Measurements from ENCODE around the gene NRDE2.
"Not testable (repeated sequence)": the region's sequence is repeated elsewhere in the genome, so short reads cannot be mapped to it uniquely, and the experiment has no call there.

The NRDE2 gene

DNA sequence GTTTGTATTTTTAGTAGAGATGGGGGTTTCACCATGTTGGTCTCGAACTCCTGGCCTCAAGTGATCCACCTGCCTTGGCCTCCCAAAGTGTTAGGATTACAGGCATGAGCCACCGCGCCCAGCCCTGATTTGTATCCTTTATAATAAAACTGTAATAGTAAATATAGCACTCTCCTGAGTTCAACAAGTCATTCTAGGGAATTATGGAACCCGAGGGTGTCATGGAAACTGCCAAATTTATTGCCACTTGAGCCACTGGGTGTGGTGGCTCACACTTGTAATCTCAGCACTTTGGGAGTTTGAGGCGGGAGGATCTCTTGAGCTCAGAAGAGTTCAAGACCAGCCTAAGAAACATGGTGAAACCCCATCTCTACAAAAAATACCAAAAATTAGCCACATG is 9.5 kb upstream of the NRDE2 start:
- DNase-seq, result not testable (repeated sequence)

DNA sequence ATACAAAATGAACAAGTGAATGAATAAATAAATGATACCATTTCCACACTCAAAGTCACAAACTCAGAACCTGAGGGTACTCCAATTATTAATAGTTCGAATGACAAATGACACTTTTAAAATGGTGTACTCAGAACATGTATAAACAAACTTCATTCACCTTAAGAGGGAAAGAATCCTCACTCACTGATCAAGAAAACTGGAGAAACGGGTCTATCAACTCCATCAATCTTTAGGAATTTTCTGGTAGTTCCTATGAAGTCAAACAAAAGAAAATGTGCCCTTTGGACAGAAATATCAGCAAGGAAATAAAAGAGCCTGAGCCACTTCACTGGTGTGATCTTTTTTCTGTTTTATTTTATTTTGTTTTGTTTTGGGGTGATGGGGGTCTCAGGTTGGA is 5.2 kb upstream of the NRDE2 start:
- no peak for DNase-seq

DNA sequence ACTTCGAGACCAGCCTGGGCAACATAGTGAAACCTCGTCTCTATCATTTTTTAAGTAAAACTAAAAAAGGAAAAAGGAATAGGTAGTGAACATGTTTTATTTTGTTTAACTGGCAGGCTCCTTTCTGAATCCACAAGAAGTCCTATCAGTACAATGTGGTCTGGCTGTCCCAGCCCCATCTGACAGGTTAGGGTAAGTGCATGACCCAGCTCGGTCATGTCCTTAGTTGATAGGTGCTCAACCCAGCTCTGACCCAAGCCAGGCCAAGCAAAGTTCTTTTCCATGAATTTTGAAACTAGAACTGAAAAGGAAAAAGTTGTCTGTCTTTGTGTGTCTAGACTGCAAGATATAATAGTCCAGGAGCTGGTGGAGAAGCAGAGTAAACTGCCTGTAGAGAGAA is 4.7 kb upstream of the NRDE2 start:
- DNase-seq, result no peak

DNA sequence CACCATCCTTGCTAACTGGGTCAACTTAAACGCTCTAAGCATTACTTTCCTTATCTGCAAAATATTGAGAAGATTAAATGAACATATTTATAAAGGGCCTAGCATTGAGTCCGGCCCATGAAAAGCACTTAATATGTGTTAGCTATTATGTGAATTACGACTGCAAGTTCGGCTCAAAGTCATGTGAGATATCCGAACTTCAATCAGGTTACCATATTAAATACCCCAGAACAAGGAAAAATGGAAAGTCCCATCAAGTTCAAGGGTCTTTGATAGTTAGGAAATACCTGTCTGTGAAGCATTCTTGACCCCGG is 487 bp upstream of the NRDE2 start:
- no peak for DNase-seq

DNA sequence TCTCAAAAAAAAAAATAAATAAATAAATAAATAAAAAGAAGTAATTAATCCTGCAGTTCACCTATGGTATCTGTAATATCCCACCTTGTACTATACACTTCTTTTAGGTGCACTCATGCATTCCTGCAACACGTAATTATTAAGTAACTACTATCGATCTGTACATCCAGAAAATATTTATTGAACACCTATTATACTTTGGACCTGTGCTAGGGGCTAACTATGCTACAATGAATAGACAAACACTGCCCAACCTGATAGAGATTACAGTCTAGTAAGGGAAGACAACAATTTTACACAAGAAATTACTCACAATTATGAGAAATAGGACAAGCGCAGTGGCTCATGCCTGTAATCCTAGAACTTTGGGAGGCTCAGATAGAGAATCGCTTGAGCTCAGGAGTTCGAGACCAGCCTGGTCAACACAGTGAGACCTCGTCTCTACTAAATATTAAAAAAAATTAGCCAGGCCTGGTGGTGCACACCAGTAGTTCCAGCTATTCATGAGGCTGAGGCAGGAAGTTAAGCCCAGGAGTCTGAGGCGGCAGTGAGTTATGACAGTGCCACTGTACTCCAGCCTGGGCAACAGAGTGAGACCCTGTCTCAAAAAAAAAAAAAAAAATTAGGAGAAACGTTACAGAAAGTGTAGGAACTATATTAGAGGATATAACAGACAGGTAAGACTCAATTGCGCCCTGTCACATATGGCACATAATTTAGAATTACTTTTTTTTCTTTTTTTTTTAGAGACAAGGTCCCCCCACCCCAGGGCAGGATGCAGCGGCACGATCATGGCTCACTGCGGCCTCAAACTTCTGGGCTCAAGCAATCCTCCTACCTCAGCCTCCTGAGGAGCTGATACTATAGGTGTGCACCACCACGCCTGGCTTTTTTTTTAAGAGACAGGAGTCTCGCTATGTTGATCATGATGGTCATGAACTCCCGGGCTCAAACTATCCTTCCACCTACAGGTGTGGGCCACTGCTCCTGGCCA is 1.2 kb downstream of the NRDE2 start:
- no peak for DNase-seq

DNA sequence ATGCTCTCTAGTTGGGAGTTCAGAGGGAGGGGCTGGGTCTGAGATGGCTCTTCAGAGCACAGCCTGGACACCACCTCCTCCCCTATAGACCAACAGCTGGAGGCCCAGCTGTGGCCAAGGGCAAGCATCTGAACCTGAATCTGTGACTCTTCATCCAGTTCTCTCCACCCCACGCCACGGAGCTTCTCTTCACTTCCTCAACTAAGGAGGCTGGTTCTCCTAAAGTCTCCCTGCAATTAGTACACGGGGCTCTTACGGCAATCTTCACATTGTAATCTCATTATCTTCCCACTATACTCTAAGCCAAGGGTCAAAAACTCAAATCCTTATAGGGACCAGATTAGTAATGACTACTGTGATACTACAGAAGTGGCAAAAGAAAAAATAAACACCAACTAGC is 9.8 kb downstream of the NRDE2 start:
- no peak for DNase-seq

DNA sequence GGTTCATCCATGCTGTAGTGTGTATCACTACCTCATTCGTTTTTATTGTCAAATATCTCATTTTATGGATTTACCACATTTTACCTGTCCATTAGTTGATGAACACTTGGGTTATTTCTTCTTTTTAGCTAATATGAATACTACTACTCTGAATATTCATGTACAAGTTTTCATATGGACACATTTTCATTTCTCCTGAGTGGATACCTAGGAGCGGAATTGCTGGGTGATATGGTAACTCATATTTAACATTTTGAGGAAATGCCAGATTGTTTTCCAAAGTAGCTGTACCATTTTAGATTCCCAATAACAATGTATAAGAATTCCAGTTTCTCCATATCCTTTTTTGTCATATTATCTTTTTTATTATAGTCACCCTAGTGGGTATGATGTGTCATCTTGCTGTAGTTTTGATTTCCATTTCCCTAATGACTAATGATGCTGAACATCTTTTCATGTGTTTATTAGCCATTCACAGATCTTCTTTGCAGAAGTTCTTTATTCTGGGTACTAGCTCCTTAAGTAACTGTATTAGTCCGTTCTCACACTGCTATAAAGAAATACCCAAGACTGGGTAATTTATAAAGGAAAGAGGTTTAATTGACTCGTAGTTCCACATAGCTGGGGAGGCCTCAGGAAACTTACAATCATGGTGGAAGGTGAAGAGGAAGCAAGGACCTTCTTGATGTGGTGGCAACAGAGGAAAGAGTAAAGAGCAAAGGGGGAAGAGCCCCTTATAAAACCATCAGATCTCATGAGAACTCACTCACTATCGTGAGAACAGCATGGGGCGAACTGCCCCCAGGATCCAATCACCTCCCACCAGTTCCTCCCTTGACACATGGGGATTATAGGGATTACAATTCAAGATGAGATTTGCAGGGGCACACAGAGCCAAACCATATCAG is 11.9 kb downstream of the NRDE2 start:
- DNase-seq, result no peak

DNA sequence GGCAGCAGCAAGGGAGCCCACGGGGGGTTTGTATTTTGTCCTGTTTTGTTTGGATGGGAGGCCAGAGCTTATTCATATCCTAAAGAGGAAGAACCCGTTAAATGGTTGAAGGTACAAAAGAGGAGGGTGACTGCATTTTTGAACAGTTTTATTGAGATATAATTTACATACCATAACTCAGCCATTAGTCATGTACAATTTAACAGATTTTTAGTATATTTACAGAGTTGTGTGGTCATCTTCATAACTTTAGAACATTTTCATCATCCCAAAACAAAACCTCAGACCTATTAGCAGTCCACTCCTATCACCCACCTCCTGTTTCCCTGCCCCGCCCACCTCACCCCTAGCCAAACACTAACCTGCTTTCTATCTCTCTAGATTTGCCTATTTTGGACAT is 12.6 kb downstream of the NRDE2 start:
- no peak for DNase-seq

DNA sequence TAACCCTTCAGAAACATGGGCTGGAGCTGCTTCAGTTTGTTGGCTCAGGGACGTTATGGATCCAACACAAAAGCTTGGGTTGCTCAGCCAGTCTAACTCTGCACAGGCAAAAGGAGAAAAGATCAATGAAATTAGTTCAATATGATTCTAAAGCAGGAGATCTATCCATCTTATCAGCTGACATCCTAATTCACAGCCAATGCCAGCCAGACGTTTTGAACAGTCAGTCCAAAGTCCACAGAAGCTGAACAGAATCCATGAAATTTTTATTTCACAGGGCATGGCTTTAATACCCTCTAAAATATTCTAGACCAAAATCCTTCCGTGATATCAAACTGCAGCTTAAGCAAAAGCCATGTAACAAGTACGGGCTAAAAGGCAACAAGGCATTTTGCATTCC is 13.7 kb downstream of the NRDE2 start:
- DNase-seq, result no peak

DNA sequence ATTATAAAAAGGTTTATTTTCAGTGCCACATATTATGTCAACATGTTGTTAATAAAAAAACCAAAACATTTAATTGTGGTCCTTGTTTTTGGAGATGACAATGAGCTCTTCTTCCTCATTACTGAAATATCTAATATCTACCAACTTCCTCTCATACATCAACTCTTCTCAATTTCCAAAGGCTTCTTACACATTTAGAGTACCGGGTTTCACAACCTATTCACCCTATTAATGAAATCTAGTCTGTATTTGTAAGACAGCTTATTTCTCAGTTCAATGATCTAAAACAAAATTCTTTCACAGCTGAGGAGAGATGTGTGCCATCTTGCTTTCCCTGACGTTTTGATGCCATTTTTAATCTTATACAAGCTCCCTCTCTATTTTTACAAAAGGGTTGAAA is 14.5 kb downstream of the NRDE2 start:
- DNase-seq, result no peak

DNA sequence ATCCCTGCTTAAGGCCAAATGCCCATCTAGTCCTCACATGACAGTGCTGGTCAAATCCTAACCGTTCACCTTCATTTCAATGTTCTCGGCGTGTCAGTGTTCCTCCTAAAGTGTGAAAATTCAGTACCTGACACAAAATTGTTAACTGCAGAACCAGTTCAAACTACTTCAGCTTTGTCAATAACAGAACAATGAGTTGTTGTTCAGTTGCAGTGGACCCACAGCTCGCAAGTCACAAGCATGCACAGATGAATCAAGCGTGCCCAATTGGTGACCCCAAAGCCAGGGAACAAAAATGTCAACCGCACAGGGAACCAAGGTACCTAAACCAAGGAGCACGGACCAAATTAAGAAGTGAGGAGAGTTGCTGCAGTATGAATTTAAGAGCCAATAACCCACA is 23.2 kb downstream of the NRDE2 start:
- DNase-seq, result no peak

DNA sequence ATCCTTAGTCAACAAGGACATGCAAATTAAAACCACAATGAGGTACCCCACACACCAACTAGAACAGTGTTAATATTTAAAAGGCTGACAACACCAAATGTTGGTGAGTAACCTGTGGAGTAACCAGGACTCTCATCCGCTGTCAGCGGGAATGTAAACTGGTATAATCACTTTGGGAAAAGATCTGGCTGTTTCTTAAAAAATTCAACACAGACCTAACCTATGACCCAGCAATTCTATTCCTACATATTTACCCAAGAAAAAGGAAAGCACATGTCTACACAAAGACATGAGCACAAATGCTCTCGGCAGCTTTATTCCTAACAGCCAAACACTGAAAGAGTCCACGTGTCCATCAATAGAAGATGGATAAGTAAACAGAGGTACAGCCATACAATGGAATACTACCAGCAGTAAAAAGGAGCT is 26.6 kb downstream of the NRDE2 start:
- no peak for DNase-seq

DNA sequence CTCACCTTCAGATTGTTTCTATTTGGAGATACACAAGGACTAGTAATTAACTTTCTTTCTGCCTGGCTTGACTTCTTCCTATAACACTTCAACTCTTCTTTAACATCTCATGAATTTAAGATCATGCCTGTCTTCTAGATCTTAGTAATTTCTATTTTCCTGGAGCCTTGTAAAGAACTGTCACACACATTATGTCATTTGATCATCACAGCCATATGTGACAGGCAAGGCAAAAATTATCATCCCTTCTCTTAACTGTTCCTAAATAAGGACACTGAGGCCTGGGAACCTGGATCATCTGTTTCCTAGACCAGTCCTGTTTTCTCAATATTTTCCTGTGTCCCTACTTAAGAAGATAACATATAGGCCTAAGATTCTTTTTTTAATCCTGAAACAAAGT is 27.2 kb downstream of the NRDE2 start:
- no peak for DNase-seq

DNA sequence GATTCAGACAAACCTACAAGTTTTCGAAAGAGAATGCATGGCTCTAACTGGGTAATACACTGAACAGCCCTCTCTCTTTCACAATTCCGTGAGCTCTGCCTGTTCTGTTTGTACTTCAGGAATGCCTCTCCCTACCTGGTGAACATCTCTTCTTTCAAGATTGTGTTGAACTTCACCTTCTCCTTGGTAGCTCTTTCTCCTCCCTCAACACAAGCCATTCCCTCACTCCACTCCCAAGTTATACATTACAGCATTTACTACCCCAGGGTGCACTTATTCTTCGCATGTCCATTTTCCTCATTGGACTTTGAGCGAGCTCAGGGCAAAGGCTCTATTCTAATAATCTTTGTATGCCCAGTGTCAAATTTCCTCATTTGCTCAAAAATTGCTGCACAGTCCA is 28.3 kb downstream of the NRDE2 start:
- no peak for DNase-seq

DNA sequence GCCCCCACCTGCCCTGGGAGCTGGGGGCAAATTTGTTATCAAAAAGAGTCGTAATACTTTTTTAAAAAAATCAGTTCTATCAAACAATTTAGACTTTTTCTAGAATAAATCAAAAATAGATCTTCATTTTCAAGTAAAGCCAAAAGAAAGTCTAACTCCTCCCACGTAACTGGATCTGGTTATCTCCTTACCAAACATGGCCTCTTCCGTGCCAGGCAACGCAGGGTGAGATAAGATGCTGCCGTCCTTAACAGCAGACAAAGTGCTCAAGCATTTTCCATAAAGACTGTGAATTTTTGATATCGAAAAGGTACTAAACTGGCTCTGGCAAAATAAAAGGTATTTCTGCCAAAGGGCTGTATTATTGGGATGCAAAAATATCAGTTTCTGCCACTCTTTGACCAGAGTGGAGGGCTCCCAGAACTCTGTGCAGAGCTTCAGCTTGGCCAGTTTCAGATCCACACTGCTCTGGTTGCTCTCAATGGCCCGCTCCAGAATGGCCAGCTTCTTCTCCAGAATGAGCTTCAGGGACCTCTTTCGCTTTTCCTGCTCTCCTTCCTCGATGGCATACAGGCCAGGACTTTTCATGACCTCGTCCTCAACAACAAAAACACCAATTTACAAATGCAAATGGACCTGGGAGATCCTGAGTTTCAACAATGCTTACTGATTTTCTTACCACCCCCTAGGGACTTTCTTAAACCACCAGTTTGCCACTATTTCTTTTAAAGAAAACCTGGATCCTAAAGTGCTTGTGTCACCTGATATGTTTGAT is 29.0 kb downstream of the NRDE2 start:
- no peak for DNase-seq

DNA sequence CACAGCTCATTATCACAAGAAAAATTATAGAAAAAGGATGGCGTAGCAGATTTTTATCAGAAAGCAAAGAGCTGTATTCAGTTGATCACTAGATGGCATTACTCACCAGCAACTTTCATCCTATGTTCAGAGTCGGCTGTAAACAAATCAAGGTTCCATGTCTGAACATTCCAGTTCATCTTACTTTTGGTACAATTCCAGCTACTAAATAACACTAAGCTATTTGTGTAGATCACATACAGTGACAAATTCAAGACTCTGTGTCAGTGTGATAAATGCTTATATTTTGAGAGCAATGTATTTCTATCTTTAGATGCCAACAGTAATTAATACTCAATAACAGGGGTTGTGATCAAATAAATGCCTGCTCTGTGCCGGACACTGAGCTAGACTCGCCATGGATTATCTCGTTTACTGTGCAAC is 30.1 kb downstream of the NRDE2 start:
- DNase-seq, result peak; percentile 44

DNA sequence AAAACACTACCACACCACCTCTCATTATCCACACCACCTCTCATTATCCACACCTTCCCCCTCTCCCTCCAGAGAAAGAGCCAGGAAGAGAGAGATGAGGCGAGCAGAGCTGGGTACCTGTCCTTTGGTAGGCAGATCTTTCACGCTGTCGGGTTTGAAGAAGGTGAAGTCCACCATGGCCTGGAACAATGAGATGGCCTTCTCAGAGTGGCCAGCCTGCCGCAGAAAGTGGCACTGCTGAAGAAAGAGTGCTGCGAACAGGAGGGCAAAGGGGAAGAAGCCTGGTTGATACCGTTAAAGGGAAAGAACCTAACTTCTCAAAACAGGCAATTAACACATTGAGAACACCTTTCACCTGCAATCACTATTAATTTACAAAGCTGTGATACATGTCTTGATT is 30.6 kb downstream of the NRDE2 start:
- DNase-seq, result no peak

DNA sequence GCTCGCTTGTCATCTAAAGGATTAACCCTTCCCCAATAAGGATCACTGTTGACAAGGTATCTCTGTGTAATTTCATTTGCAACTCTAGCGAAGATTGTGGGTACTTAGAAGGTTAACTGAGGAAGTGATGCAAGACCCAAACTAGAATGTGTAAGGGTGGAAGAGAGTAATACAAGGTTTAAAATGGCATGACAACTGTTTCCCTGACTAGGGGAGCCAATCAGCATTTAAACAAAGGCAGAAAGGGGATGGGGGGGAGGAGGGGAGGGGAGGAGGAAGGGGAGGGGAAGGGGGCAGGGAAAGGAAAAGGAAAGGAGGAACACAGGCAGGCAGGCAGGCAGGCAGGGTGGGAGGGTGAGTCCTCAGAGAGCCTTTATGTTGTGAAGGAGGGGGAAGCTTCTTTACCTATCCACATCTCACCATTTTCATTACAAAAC is 31.1 kb downstream of the NRDE2 start:
- no peak for DNase-seq

DNA sequence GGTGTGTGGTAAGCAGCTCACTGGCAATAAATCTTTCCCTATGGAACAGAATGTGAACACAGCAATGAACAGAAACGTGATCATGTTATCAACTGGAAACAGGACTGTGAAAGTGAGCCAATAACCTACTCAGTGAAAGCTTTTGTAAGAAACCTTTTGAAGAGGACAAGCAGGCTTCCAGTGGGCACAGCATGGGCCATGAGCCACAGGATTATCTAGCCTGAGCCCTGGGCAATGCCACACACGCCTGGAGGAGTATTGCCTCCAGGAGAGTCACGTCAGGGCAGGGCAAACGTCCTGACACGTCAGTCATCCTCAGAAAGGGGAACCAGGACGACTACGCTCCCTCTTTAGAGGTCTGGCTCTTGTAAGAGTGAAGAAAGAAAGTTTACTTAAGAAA is 32.3 kb downstream of the NRDE2 start:
- no peak for DNase-seq

DNA sequence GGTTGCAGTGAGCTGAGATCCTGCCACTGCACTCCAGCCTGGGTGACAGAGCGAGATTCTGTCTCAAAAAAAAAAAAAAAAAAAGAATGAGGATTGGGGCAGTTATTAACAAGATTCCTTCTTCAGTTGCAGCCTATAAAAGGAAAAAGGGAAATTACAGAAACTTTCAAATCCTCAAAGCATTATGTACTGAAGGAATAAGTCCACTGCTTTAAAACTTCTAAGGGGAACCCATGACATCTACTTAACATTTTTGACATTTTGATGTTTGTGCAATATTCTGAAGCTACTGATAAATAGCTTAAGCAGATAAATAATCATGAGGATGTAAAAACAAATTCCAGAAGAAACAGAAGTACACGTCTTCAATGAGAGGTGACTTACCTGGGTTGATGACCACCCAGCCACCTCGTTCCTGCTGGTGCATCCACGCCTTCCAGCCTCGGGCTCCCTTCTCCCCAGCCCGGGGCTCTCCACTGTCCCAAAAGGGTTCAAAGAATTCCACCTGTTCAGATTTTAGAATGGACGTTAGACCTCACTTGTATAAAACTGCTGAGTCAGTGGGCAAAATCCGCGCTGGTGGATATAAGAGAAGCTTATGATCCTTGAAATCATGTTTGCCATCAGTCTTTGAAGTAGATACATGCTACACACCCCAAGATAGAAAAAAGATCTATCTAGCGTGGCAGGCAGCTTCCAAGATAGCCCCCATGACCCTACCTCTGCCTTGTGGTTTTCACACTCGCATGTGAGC is 33.7 kb downstream of the NRDE2 start:
- DNase-seq, result no peak

DNA sequence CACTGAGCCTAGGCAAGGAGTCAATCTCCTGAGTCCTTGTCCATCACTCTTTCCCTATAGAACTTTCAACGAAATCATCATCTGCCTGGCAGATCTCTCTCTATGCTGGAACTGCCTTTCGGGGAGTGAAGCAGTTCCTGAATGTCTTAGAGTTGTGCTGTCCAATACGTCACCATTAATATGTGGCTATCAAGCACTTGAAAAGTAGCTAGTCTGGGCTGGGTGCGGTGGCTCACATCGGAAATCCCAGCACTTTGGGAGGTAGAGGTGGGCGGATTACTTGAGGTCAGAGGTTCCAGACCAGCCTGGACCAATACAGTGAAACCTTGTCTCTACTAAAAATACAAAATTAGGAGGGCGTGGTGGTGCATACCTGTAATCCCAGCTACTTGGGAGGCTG is 35.1 kb downstream of the NRDE2 start:
- DNase-seq, result no peak

DNA sequence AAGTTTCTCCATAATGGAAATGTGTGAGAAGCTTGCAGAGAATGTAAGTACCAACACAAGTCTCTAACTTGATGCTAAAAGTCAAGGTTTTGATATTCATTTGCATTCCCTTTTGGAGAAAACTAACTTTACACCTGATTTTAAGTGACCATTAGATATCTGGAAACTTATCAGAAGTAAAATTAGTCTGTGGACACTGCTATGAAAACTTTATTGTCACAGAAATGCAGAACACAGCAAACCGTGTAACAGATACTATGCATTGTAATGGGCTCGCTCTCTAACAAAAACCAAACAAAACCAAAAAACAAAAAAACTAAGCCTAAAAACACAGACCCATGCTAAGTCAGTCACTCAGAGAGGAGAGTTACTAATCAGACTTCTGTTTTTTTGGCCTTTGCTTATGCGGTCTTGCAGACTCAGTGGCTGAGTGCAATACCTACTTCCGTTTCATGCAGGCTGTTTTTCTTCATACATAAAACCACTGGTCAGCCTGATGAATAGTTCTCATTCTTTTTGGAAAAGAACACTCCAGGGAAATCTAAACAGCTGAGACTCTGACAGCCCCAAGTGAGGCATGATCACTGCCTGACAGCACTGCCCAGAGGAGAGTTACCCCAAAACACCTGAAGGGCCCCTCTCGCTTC is 35.7 kb downstream of the NRDE2 start:
- no peak for DNase-seq

Data from COR-L47 (cell line).